Amygdala (tissue), 56 donors: ENCODE data around the gene RASAL1.
A peak's percentile ranks its signal among the peaks of the same experiment; 100 is the strongest.

Experiments used
- DNase-seq, 56 donors: peaks; one replicate each; lab custom pipeline; 2025; lab: John Stamatoyannopoulos, UW

RASAL1 gene

DNA sequence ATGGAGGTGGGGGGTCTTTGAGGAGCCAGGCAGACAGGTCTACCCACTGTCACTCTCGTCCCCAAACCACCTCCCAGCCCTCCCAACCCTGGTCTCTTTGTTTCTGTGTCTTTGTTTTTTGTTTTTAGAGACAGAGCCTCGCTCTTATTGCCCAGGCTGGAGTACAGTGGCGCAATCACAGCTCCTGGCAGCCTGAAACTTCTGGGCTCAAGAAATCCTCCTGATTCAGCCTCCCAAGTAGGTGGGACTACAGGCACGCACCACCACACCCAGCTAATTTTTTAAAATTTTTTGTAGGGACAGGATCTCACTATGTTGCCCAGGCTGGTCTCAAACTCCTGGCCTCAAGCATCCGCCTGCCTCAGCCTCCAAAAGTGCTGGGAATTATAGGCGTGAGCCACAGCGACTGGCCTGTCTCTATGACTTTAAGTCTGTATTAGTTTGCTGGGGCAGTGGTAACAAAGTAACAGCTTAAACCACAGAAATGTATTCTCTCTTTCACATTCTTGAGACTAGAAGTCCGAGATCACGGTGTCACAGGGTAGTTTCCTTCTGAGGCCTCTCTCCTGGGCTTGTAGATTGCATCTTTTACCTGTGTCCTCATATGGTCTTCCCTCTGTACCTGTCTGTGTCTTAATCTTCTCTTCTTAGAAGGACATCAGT lies 52.9 kb downstream of the RASAL1 start:
- DNase-seq = no peak

DNA sequence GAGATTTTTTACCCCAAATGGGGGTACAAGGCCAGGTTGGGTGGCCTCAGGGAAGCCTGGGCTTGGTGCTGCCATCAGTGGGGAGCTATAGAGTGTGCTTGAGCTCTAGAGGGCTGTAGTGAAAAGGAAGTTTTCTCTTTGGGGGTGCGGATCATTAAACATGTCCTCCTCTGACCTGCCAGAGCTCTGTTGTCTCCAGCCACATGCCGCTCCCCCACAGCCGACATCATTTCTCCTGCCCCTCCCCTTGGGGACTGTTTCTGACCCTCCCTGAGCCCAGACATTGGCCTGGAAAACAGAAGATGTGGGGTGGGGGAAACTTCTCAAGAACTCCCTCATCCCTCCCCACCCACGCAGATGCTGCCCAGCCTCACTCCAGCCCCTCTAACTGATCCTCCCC lies 53.7 kb downstream of the RASAL1 start:
- DNase-seq = no peak

DNA sequence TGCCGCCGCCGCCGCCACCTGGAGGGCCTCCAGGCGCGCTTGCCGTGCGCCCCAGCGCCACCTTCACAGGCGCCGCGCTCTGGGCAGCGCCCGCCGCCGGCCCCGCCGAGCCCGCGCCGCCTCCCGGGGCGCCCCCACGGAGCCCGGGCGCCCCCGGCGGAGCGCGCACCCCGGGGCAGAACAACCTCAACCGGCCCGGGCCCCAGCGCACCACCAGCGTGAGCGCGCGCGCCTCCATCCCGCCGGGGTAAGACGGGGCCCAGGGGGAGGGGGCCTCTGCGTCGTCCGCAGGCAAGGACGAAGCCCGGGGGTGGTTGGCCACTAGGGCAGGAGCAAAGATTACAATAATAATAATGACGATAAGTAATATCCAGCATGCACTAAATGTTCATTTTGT lies 57.7 kb downstream of the RASAL1 start:
- DNase-seq = no peak

- DNase-seq = no peak
Measured at GRCh38 chr12:113077057-113077858, 58.3 kb downstream of the RASAL1 start.

DNA sequence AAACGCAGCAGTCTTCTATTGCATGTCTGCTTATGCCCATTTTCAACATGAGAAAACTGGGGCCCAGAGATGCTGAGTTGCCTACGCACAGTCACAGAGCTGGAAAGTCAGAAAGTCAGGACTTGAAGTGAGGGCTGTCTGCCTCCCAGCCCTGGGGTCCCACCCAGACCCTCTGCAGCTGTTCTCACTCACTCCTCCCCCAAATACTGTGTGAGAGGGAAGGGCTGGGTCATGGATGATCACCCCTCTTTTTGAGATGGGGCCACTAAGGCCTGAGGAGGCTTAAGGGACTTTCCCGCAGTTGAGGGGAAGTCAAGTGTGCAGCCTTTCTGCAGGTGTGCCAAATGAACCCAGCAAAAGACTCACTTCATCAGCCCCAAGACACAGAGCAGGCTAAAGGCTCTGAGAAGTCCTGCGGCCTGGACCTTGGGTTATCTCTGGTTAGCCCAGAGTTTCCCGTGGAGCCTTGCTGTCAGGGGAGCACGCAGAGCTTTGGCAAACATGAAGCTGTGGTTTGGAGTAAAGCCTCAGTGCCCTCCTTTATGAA lies 60.4 kb downstream of the RASAL1 start:
- no peak for DNase-seq

GRCh38 chr12:113073586-113073985 lies 62.0 kb downstream of the RASAL1 start:
- DNase-seq = no peak

GRCh38 chr12:113072136-113072535 lies 63.4 kb downstream of the RASAL1 start:
- DNase-seq = no peak

DNA sequence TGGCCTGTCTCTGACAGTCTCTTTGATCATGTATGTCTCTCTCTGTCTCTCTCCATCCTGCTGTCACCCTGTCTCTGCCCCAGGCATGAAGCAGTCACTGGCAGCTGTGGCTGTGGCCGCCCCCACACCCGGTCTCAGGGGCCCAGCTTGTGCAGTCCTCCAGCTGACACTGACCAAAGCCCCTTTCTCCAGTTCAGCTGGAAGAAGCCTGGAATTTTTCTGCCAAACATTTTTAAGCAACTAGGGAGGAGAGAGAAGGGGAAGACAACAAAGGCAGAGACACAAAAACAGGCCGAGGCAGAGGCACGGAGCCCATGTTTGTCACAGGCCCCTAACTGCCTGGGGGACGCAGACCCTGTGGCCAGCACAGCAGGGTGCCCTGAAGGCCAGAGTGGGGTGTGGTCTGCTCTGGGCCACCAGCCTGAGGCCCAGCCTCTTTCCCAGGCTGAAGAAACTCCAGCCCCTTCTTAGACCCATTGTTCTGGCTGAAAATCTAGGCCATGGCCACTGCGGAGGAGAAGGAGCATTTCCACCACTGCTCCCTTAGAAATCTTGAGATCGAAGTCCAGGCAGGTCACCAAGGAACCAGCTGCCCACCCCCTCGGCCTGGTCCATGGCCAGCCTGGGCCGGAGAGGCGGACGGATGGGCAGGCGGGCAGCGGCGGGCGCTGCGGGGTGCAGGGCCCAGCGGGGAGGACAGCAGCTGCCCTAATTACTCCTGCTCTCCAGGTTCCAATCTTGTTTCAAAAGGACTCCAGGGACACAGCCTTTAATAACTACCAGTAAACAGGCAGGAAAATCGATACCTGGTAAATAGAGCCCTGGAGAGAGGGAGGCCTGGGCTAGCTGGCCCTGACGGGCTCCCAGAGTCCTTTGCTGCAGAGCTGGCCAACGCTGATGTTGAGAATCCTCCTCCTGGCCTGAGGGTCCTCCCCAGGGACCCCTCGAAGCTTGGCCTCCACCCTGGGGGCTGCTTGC lies 64.1 kb downstream of the RASAL1 start:
- DNase-seq = peak in 42 of 56 donors; percentile 19 to 86 (median 55)

DNA sequence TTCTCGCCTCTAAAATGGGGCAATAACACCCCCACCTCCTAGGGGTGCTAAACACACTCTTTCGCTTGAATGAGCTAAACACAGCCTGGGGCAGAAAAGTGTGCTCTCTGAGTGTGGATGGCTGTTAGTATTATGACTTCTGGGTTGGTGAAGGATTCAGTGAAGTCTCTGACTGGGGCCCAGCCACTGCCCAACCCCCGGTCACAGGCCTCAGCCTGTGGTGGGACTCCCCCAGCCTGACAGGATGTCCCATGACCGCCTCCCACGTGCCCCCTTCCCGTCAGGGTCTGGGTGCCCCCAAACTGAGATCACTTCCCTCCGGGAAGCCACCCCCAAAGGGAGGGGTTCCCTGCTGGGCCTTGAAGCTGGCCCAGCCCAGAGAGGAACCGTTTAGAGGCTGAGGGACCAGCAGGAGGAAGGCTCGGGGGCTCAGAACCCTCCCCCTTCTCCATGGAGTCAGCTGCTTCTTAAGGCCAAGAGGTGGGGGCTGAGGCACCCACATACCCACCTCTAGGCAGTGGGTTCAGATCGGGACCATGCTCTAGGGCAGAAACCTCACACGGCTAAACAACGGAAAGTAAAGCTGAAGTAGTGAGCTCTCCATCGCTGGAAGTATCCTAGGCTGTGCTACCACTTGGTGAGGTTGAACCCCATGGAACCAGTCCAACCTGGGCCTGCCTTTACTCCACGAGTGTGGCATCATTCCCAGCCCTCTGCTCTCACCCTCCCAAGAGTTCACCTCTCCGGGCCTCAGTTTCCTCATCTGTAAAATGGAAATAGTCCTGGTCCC lies 65.2 kb downstream of the RASAL1 start:
- no peak for DNase-seq

GRCh38 chr12:113069751-113070116 lies 65.8 kb downstream of the RASAL1 start:
- DNase-seq = no peak

GRCh38 chr12:113069149-113069548 lies 66.4 kb downstream of the RASAL1 start:
- DNase-seq = no peak

DNA sequence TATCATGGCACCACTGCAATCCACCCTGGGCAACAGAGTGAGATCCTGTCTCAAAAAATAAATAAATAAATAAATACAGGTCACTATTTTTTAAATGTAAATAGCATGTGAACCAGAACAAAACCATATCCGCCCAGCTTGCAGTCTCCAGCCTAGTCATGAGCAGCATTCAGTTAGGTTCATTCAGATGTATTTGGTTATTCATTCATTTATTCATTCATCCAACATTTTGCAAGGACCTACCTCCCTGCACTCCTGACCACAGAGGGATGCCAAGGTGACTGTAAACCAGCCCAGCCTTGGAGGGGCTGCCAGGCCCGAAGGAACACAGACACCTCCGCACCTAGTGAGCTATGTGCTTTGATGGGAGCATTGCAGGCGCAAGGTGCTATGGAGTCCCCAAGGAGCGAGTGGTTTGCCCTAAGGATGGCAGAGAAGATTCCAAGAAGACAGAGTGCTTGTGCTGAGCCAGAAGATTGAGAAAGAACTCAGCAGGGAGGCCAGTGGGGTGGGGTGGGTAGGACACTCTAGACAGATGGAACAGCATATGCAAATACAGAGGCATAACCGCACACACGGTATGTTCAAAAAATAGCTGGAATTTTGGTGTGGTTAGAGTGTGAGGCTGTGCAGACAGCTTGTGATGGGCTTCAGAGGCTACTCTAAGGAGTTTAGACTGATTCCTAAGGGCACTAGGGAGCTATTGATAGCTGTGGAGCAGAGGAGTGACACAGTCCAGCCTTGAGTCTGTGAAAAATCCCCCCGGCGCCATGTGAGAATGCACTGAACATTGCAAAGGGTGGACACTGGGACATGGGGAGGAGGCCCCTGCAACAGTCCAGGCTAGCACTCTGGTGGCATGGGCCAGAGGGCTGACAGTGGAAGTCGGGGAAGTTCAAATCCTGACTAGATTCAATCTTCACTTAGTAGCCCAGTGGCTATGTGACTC lies 67.3 kb downstream of the RASAL1 start:
- no peak for DNase-seq

DNA sequence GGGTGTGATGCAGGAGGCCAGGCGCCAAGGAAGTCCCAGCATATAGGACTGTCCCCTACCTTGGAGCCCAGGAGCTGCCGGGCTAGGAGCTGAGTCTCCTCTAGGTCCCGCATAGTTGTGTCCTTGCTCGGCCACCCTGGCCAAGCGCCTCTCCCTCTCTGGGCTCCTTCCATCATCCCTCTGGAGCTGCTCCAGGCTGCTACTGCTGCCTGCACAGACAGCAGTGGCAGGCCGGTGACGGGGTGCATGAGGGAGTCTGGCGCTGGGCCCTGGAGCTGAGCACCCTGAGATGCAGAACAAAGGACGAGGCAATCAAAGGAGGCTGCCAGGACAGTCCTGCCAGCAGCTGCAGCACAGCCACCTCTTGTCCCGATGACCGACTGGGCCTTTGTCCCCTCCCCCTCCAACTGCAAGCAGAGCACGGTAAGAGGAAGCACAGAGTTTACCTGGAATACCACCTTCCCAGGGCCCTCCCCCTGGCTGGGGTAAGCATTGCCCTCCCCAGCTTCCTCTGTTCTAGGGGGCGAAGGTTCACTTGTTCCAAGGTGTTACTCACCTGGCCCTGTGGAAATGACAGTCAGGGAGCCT lies 68.7 kb downstream of the RASAL1 start:
- peak in 32 of 56 donors; percentile 7 to 78 (median 41) for DNase-seq

DNA sequence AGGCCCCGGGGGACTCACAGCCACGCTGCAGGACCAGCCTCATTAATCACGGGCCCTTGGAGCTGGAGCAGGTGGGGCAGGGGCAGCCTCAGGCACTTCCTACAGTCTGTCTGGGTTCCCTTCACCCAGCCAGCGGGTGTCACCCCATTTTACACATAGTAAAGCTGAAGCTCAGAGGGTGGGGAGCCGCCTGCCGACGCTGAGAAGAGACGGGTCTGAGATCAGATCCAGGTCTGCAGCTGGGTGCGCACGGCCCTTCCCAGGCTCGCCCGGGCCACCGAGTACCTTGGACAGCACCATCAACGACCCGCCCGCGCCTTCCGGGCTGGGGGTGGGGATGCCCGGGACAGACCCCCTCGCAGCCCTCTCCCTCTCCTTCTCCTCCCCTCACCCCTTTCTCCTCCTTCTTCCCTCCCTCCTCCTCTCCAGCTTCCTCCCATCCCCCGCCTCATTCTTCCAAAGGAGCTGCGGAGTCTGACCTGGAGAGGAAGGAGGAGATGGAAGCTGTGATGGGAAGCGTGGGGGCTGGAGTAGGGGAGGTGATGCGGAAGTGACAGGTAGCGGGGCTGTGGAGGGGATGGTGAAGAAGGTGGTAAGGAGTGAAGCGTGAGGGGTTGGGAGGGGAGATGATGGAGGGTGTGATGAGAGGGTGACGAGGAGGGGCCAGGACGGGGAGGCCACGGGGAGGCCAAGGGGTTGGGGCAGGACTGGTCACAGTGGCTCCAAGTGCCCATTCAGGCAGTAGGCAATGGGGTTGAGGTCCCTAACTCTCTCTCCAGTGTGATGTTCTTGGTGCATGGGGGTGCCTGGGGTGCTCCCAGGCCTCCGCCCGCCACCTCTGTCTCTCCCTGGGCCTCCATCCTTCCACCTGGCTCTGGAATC lies 70.2 kb downstream of the RASAL1 start:
- no peak for DNase-seq

- DNase-seq = no peak
Measured at GRCh38 chr12:113064395-113065125, 71.0 kb downstream of the RASAL1 start.
